Stomach (tissue), 4 donors: ENCODE results near the gene FBXO10.

ENCODE experiments used
- POLR2A ChIP-seq, 4 donors: fragments of 450-650 bp; IDR thresholded peaks; one replicate each; pipeline ENCODE4 v1.6.1; 2016; ENCODE audit warnings: antibody characterized with exemption in 4 of 4, control low read depth in 2 of 4, mild to moderate bottlenecking in 1 of 4, moderate library complexity in 1 of 4
- POLR2AphosphoS5 ChIP-seq, 3 donors: sonication (generic); formaldehyde crosslinking; IDR thresholded peaks; one replicate each; pipeline ENCODE4 v1.6.1; 2016; ENCODE audit warnings: antibody characterized with exemption in 3 of 3
- TF ChIP-seq, protein P1 (sequence below), 7 experiments: fragments of 450-650 bp in 4 of 7; fragments of 200-600 bp in 3 of 7; sonication (generic) in 3 of 7; IDR thresholded peaks; one replicate each; pipeline ENCODE4 v1.5.1; 2016 to 2019; ENCODE audit warnings: antibody characterized with exemption in 7 of 7, control low read depth in 2 of 7, mild to moderate bottlenecking in 1 of 7

DNA sequence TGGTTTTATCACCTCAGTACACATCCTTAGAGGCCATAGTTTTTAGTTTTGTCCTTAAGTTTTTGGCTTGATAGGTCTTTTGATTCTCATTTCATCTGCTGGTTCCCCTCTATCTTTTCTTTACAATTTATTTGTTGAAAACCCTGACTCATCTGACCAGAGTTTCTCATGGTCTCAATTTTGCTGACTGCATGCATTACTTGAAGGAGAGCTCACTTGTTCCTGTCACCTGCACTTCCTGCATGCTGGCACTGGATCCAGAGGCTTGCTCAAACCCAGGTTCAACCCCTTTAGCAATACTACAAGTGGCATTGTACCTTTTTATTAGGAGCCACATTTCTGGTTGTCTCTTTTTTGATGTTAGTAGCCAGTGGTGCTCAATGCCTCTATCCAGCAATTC, 26.7 kb downstream of the FBXO10 start:
- no peak for TF ChIP-seq POLR2AphosphoS5 (IDR thresholded peaks at IDR 0.05)
- TF ChIP-seq, protein P1, sequence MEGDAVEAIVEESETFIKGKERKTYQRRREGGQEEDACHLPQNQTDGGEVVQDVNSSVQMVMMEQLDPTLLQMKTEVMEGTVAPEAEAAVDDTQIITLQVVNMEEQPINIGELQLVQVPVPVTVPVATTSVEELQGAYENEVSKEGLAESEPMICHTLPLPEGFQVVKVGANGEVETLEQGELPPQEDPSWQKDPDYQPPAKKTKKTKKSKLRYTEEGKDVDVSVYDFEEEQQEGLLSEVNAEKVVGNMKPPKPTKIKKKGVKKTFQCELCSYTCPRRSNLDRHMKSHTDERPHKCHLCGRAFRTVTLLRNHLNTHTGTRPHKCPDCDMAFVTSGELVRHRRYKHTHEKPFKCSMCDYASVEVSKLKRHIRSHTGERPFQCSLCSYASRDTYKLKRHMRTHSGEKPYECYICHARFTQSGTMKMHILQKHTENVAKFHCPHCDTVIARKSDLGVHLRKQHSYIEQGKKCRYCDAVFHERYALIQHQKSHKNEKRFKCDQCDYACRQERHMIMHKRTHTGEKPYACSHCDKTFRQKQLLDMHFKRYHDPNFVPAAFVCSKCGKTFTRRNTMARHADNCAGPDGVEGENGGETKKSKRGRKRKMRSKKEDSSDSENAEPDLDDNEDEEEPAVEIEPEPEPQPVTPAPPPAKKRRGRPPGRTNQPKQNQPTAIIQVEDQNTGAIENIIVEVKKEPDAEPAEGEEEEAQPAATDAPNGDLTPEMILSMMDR (IDR thresholded peaks at IDR 0.05): no peak
- TF ChIP-seq POLR2A (IDR thresholded peaks at IDR 0.05): no peak
